NCI-H1048 (cell line): Measurements from ENCODE around the gene ANHX.

ENCODE experiments used
- DNase-seq: peaks from one replicate; lab custom pipeline; 2025; lab: John Stamatoyannopoulos, UW

ANHX gene

GRCh38 chr12:133202493-133203343, 33.0 kb downstream of the ANHX start:
- DNase-seq, result no peak

GRCh38 chr12:133201888-133202287, 33.8 kb downstream of the ANHX start:
- DNase-seq, result no peak

GRCh38 chr12:133192847-133193246, 42.8 kb downstream of the ANHX start:
- DNase-seq, result no peak

GRCh38 chr12:133190176-133190575, 45.5 kb downstream of the ANHX start:
- no peak for DNase-seq

GRCh38 chr12:133181238-133181959, 54.3 kb downstream of the ANHX start, which contains the start of gene ZNF268:
Gene ZNF268, plus strand, starts transcription at chr12:133181495. Its CDS starts 503 bp downstream, at chr12:133181998.
- DNase-seq, result peak; percentile 50

- DNase-seq, result no peak
Measured at GRCh38 chr12:133180669-133181068, 55.0 kb downstream of the ANHX start.

GRCh38 chr12:133174901-133175300, 60.8 kb downstream of the ANHX start:
- no peak for DNase-seq

GRCh38 chr12:133172491-133172890, 63.2 kb downstream of the ANHX start:
- DNase-seq, result no peak
